NCI-H446 (cell line): ENCODE measurements around the gene SLC25A44.
"Not testable (repeated sequence)": the region's sequence is repeated elsewhere in the genome, so short reads cannot be mapped to it uniquely, and the experiment has no call there.

Experiments
- DNase-seq, 2 experiments: peaks; one replicate each; lab custom pipeline; 2025; lab: John Stamatoyannopoulos, UW

Gene SLC25A44

DNA sequence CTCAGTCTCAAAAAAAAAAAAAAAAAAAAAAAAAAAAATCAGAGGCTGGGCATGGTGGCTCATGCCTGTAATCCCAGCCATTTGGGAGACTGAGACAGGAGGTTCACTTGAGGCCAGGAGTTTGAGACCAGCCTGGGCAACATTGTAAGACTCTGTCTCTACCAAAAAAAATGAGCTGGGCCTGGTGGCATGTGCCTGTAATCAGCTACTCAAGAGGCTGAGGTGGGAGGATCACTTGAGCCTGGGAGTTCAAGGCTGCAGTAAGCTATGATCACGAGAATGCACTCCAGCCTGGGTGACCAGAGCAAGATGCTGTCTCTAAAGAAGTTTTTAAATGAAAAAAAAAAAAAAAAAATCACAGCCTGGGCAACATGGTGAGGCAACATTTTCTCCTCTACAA, 30.2 kb upstream of the SLC25A44 start:
- DNase-seq: no peak

DNA sequence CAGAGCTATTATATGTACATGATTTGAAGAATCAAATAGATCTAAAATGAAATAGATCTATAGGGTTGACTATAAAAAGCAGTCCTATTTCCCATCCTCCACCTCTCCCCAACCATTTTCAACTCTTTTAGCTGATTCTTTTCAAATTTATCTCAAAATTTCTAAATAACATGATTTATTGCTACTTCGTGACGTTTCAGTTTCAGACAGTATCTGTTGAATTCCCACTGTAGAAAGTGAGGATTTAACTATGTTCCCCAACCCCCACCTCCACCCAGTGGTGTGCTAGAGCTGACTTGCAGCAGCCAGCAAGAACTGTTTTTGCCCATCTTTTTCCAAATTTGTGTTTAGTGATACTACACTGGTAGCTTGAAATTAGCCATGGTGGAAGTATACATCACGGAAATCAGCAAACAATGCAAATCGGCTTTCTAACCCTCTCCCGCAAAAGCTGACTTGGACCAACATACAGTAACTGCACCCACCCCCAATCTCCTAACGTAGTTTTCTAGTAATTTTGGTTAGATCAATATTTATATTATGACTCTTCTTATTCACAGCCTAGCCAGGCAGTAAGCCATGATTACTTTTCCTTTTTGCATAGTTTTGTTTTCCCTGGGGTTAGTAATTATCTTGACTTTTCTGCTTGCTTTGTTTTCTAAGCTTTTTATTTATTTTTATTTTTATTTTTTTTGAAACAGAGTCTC, 29.6 kb upstream of the SLC25A44 start:
- DNase-seq: no peak

DNA sequence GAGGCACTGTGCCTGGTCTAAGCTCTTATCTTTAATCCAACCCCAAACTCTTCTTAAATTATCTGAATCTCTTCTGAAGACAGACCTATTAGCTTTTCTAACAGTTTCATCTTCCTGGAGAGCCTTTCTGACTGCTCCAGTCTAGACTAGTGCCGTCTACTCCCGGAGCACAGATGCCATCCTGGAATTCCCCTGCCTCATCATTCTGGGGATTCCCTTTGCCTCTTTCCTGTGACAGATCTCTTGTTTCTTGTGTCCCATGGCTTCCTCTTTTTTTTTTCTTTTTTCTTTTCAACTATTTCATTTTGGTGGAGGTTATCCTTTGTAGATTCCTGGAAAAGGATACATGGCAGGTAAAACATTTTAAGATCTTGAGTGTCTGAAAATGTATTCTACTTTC, 28.8 kb upstream of the SLC25A44 start:
- no peak for DNase-seq

DNA sequence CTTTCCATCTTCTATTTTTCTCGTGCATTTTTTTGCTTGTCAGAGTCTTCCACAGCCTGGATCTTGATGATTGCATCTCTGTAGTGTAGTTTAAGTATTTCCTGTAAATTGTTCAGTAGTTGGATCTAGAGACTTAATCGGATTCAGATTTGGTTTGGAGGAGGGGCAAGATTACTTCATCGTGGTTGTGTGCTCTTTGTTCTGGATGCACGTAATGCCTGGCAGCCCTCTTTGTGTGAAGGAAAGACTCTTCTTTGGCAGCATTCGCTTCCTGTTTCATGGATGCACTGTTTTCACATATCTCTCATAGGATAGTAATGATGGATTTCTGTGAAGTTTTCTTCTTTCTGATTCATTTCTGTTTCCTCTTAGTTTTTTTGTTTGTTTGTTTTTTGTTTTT, 26.4 kb upstream of the SLC25A44 start:
- no peak for DNase-seq

DNA sequence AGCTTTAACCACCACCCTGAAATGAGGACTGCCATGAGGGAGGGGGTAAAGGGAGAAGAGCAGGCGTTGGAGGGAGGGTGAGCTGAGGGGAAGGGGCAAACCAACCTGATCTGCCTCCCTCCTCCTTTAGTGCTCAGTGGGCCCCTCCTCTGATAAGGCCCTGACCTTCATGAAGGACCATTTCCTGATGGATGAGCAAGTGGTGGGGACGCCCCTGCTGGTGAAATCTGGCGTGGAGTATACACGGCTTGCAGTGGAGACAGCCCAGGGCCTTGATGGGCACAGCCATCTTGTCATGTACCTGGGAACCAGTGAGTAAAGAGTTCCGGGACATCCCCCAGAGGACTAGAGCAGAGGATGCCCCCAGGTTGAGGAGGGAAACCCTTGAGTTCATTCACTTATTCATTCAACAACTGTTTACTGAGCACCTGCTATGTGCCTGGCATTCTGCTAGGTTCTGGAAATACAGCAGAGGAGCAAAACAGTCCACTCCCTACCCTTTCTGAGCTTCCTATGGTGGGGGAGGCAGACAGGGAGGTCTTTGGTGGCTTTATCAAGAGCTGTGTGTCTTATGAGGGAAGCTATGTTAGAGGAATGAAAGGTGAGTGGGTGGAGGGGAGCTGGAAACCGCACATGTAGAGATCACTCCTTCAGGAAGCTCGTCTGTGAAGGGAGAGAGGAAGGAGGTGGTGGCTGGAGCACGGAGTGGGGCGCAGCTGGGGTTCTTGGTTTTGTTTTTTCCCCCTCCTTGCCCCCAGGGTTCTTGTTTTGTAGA, 21.0 kb upstream of the SLC25A44 start:
- no peak for DNase-seq

DNA sequence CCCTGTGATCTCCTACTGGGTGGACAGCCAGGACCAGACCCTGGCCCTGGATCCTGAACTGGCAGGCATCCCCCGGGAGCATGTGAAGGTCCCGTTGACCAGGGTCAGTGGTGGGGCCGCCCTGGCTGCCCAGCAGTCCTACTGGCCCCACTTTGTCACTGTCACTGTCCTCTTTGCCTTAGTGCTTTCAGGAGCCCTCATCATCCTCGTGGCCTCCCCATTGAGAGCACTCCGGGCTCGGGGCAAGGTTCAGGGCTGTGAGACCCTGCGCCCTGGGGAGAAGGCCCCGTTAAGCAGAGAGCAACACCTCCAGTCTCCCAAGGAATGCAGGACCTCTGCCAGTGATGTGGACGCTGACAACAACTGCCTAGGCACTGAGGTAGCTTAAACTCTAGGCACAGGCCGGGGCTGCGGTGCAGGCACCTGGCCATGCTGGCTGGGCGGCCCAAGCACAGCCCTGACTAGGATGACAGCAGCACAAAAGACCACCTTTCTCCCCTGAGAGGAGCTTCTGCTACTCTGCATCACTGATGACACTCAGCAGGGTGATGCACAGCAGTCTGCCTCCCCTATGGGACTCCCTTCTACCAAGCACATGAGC, 17.2 kb upstream of the SLC25A44 start:
- DNase-seq: no peak

DNA sequence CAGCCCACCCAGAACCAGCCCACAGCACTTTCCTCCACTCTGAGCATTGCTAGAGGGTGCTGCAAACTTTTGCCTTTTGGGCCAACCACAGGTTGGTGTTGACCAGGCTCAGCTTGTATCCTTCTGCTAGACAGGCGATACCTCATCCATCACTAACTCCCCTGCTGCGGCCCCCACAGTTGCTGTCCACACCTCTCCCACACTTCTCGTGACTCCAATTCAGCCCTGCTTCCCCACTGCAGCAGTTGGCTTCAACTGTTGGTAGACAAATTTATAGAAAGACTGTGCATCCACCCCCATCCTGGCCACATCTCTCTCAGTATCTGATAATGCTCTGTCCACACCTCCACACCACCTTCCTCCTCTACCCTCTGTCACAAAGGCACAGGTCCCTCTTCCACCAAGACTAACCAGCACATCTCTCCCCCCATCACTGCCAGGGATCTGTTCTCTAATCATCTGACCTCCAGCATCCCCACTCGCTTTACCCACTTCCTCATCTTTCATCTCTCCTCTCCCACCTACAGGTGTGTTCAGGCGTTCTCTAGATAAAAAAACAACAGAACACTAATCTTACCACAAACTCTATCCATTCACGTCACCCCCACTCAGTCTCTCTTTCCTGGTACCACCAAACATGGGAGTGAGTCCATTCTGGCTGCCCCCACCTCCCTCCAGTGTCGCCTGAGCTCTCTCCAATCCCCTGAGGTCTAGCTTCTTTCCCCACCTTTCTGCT, 15.8 kb upstream of the SLC25A44 start:
- no peak for DNase-seq

DNA sequence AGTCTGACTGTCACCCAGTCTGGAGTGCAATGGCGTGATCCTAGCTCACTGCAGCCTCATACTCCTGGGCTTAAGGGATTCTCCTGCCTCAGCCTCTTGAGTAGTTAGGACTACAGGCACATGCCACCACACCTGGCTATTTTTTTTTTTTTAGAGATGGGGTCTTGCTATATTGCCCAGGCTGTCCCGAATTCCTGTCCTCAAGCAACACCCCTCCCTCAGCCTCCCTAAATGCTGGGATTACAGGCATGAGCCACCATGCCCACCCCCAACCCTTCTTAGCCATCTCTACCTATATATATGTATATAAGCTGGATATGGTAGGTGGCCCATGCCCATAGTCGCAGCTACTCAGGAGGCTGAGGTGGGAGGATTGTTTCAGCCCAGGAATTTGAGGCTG, 13.4 kb upstream of the SLC25A44 start:
- DNase-seq: no peak

DNA sequence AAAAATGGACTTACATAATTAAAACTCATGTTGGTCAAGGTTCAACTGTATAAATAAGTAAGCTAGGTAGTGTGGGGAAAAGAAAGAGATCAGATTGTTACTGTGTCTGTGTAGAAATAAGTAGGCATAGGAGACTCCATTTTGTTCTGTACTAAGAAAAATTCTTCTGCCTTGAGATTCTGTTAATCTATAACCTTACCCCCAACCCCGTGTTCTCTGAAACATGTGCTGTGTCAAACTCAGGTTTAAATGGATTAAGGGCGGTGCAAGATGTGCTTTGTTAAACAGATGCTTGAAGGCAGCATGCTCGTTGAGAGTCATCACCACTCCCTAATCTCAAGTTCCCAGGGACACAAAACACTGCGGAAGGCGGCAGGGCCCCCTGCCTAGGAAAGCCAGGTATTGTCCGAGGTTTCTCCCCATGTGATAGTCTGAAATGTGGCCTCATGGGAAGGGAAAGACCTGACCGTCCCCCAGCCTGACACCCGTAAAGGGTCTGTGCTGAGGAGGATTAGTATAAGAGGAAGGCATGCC, 12.4 kb upstream of the SLC25A44 start:
- not testable (repeated sequence) for DNase-seq

DNA sequence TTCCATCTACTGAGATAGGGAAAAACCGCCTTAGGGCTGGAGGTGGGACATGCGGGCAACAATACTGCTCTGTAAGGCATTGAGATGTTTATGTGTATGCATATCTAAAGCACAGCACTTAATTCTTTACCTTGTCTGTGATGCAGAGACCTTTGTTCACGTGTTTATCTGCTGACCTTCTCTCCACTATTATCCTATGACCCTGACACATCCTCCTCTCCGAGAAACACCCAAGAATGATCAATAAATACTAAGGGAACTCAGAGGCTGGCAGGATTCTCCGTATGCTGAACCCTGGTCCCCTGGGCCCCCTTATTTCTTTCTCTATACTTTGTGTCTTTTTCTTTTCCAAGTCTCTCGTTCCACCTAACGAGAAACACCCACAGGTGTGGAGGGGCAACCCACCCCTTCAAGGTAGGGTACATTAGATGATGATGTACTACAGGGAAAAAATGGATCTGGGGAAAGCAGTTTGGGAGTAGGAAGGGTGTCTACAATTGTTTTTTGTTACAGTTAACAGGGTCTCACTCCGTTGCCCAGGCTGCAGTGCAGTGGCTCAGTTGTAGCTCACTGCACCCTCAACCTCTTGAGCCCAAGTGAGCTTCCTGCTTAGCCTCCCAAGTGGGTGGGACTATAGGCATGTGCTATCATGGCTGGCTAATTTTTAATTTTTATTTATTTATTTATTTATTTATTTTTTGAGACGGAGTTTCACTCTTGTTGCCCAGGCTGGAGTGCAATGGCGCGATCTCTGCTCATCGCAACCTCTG, 11.7 kb upstream of the SLC25A44 start:
- DNase-seq: not testable (repeated sequence)

DNA sequence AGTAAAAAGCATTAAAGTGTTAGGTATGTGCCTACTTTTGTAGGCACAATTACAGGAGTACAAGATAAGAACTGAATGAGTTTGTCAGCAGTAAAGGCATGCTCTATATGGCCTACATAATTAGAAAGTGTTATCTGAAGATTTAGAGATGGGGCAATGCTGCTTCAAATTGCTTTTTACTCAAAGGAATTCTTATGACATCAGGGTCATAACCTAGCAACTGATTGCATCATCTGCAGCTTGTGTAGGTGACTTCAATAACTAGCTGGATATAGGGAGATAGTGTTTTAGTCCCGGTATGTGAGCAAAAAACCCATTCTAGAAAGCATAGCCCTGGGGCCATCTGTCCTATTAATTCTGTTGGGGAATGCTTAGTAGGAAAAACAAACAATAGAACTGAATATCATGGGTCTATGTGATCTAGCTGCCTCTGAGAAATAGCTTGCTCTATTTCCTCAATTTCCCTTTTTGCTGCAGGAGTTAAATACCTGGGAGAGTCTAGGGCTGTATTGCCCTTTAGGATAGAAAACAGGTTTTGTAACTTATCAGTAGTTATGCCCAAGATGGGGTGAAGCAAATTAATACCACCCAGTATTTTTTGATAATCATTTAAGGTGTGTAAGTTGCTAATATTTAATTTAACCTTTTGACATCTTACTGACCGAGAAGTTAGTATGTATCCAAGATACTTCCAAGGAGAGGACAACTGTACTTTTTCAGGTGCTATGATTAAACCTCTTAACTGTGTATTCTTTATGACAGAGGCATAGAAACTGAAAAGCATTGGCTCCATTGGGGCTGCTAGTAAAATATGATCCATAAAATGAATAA, 7.3 kb upstream of the SLC25A44 start:
- not testable (repeated sequence) for DNase-seq

DNA sequence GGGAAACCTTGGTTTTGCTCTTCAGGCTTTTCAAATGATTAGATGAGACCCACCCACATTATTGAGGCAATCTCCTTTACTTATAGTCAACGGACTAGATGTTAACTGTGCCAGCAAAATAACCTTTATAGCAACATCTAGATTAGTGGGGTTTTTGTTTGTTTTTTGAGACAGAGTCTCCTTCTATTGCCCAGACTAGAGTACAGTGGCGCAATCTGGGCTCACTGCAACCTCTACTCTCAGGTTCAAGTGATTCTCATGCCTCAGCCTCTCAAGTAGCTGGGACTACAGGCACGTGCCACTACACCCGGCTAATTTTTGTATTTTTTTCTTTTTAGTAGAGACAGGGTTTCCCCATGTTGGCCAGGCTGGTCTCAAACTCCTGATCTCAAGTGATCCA, 3.6 kb upstream of the SLC25A44 start:
- DNase-seq: not testable (repeated sequence)

DNA sequence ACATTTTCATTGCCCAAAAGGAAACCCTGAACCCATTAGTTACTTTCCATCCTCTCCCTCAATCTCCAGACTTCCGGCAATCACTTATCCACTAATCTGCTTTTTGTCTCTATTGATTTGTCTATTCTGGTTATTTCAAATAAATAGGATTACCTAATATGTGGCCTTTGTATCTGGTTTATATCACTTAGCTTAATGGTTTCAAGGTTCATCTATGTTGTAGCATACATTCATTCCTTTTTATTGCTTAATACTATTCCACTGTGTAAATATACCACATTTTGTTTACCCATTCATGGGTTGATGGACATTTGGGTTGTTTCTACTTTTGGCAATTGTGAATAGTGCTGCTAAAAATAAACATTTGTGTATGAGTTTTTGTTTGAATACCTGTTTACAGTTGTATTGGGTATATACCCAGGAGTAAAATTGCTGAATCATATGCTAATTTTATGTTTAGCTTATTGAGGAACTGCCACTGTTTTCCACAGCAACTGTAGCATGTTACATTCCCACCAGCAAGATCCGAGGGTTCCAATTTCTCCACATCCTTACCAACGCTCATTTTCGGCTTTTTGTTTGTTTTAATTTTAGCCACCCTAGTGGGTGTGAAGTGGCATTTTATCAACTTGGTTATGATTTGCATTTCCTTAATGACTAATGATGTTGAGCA, 2.5 kb upstream of the SLC25A44 start:
- no peak for DNase-seq

DNA sequence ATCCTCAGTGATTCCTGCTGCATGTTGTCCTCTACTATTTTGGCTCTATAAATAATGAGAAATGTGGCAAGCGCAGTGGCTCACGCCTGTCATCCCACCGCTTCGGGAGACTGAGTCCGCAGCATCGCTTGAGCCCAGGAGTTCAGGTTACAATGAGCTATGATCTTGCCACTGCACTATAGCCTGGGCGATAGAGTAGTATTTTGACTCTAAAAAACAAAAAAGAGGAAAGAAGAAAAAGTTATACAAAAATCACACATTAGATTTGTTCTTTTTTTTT, 756 bp upstream of the SLC25A44 start:
- DNase-seq: no peak

DNA sequence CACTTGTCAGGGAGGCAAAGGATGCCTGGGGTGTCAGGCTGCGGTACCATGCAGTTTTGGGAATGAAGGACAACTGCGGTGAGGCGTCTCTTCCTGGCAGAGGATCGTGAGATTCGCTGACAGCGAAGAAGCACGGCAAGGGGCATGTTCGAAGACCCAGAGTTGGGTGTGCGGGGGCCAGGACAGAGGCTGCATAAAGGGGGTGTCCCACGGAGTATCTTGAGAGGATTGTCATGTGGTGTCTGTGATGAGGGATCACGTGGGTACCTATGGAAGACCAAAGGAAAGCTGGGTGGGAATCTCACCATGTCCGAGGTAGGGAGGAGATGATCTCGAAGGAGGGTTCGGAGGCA, 372 bp downstream of the SLC25A44 start:
- DNase-seq: no peak

DNA sequence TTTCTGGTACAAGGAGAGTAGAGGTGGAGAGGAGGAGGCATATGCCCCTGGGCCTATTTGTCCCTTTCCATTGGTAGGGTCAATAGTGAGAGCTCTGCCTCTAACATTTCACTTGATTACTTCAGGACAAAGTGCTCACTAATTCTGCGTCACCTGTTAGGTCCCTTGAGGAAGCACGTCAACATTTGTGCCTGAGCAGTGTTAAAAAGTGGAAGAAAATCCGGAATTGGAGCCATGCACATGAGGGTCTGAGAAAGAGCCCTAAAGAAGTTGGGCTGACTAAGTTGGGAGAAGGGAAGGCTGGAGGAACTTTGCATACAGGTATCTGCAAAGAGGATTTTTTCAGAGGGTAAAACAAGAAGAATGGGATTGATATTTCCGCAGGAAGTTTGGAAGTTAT, 1.9 kb downstream of the SLC25A44 start:
- no peak for DNase-seq

DNA sequence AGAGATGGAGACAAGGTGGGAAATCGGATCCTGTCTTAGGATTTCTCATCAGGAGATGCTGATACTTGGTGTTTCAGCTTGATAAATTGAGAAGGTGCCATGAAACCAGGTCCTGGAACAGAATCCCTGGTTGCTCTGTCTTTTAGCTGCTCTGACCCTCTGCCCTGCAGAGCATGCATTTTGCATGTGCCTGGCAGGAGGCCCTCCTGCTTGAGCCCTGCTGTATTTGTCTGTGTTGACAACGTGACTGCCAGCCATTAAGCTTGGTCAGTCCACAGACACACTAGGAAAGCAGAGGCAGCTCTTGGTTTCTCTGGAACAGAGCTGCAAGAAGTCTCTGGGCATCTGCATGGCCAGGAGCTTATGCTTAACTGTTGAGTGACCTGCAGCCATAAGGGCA, 2.5 kb downstream of the SLC25A44 start:
- no peak for DNase-seq

DNA sequence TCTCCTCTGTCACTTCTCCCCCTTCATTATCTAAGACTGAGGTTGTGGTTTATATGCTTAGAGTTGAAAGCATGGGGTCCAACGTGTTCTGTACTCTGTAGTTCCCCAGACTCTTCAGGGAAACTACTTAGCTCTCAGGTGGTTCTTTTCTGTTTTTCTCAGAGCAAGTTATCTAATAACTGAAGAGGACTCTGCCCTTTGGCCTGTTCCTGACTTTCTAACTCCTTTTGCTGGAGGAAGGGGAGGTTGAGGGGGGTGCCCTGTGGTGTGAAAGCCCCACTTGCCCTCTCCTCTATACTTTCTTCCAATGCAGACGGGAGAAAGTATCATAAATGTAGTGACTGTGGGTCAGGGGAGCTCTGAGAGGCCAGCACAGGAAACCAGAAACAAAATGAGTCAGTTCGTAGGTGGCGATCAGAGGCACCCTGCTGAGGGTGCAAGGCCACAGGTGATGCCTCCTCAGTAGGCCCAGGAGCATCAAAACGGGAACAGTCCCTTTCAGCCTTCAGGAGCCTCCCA, 5.0 kb downstream of the SLC25A44 start:
- no peak for DNase-seq

DNA sequence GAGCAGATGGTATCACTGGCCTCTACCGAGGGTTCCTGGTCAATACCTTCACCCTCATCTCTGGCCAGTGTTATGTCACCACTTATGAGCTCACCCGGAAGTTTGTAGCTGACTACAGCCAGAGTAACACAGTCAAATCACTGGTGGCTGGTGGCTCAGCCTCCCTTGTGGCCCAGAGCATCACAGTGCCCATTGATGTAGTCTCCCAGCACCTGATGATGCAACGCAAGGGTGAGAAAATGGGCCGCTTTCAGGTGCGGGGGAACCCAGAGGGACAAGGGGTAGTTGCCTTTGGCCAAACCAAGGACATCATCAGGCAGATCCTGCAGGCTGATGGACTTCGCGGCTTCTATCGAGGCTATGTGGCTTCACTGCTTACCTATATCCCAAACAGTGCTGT, 6.1 kb downstream of the SLC25A44 start:
- DNase-seq: no peak

DNA sequence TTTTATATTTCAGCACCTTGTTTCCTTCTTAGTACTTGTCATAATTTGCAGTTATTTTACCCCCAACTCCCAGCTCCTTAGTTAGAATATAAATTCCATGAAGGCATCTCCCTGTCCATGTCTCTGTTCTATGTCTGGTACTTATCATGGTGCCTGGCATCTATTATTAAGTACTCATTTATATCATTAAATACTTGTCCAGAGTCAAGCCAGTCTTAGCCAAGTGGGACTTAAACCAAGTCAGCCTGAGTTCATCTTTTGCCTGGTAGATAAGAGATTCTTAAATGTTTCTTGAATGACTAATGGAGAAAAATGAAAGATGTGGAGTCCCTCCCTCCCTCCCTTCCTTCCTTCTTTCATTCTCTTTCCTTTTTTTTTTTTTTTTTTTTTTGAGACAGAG, 9.4 kb downstream of the SLC25A44 start:
- DNase-seq: no peak
